ENCODE data around the gene GOLPH3. TPM values are rescaled to one million over a fixed set of nuclear protein-coding genes. Genes with fewer than 3 reads are reported as not detected.

GOLPH3 gene
- total RNA-seq, 4 donors from 2014 or later = 149 to 277 (median 187) TPM

GRCh38 chr5:32193591-32193990 is 19.5 kb upstream of the GOLPH3 start:
- DNase-seq (ENCODE audit: extremely low spot score) = peak; percentile 95
- TF ChIP-seq CTCF (IDR thresholded peaks at IDR 0.05) = no peak
- TF ChIP-seq POLR2AphosphoS5 (IDR thresholded peaks at IDR 0.05) = peak; percentile 79 to 88
- no peak for TF ChIP-seq POLR2A (IDR thresholded peaks at IDR 0.05; ENCODE audit: low read depth)
- peak; percentile 85 for TF ChIP-seq EP300 (IDR thresholded peaks at IDR 0.05)
- no peaks in the 10 kb centered on the region for H3K36me3 ChIP-seq
- no peaks in the 10 kb centered on the region for H3K9me3 ChIP-seq
- 10% methylated on average over 7 of the region's 7 CpGs for whole genome bisulfite sequencing
- peak overlapping the region; percentile 60 to 76 (median 68) for H3K27ac ChIP-seq (replicated peaks in 1 of 4)
- H3K4me1 ChIP-seq = peaks cover 12 to 23% (median 15%) of the 10 kb centered on the region in 4 donors
- H3K4me3 ChIP-seq = peak overlapping the region in 3 of 4 donors; percentile 10 to 28 (median 23)
- H3K27me3 ChIP-seq = no peaks in the 10 kb centered on the region
- intact Hi-C loops (cut with DNase I) = no loop called here

GRCh38 chr5:32190095-32190494 is 16.0 kb upstream of the GOLPH3 start:
- no peak for DNase-seq (ENCODE audit: extremely low spot score)
- WGBS = 36% methylated on average over 5 of the region's 5 CpGs
- H3K27me3 ChIP-seq = no peaks in the 10 kb centered on the region
- no peak overlapping the region for H3K27ac ChIP-seq (replicated peaks in 1 of 4)
- TF ChIP-seq EP300 (IDR thresholded peaks at IDR 0.05) = no peak
- TF ChIP-seq POLR2AphosphoS5 (IDR thresholded peaks at IDR 0.05) = peak; percentile 44 to 67
- no peak for TF ChIP-seq POLR2A (IDR thresholded peaks at IDR 0.05; ENCODE audit: low read depth)
- no peak for TF ChIP-seq CTCF (IDR thresholded peaks at IDR 0.05)
- no peaks in the 10 kb centered on the region for H3K36me3 ChIP-seq
- no peak overlapping the region for H3K4me3 ChIP-seq
- H3K9me3 ChIP-seq = peaks cover 3 to 6% (median 4%) of the 10 kb centered on the region in 4 donors
- intact Hi-C loops (cut with DNase I) = no loop called here
- peaks cover 12 to 20% (median 15%) of the 10 kb centered on the region in 4 donors for H3K4me1 ChIP-seq

GRCh38 chr5:32187675-32188074 is 13.6 kb upstream of the GOLPH3 start:
- intact Hi-C loops (cut with DNase I) = no loop called here
- Histone ChIP-seq H3K36me3 (no peaks in the 10 kb centered on the region), H3K9me3 (peaks cover 3 to 6% (median 4%) of the 10 kb centered on the region in 4 donors), H3K27ac (replicated peaks in 1 of 4) (no peak overlapping the region), H3K27me3 (no peaks in the 10 kb centered on the region), H3K4me3 (no peak overlapping the region), H3K4me1 (peaks cover 0 to 4% (median 0%) of the 10 kb centered on the region in 4 donors)
- DNase-seq (ENCODE audit: extremely low spot score) = no peak
- TF ChIP-seq CTCF (IDR thresholded peaks at IDR 0.05) (no peak), POLR2A (IDR thresholded peaks at IDR 0.05; ENCODE audit: low read depth) (no peak), EP300 (IDR thresholded peaks at IDR 0.05) (no peak), POLR2AphosphoS5 (IDR thresholded peaks at IDR 0.05) (no peak)

GRCh38 chr5:32182463-32183063 is 8.4 kb upstream of the GOLPH3 start:
- Histone ChIP-seq H3K27me3 (no peaks in the 10 kb centered on the region), H3K4me1 (no peaks in the 10 kb centered on the region), H3K9me3 (peaks cover under 1 to 4% (median 2%) of the 10 kb centered on the region in 4 donors), H3K4me3 (no peak overlapping the region), H3K36me3 (no peaks in the 10 kb centered on the region), H3K27ac (replicated peaks in 1 of 4) (no peak overlapping the region)
- intact Hi-C loops (cut with DNase I) = no loop called here
- DNase-seq (ENCODE audit: extremely low spot score) = no peak
- TF ChIP-seq EP300 (IDR thresholded peaks at IDR 0.05) = no peak
- TF ChIP-seq CTCF (IDR thresholded peaks at IDR 0.05) = no peak
- TF ChIP-seq POLR2AphosphoS5 (IDR thresholded peaks at IDR 0.05) = no peak
- TF ChIP-seq POLR2A (IDR thresholded peaks at IDR 0.05; ENCODE audit: low read depth) = no peak
- 69% methylated on average over 5 of the region's 5 CpGs for WGBS
